GM19438 (cell line): Measurements from ENCODE around the gene CCNL2.
"Not testable (repeated sequence)": the region's sequence is repeated elsewhere in the genome, so short reads cannot be mapped to it uniquely, and the experiment has no call there.

ENCODE experiments used
- ATAC-seq: cut with Tn5 transposase; IDR thresholded peaks from one replicate; pipeline ENCODE4 v1.9.1; 2021; ENCODE audit warnings: low read depth; ENCODE audit not compliant: unreplicated experiment

The CCNL2 gene

GRCh38 chr1:1399187-1399871 is at the start of gene CCNL2:
CCNL2 (minus strand) TSS chr1:1399335; CDS start chr1:1399306, 29 bp downstream.
- peak; percentile 86 for ATAC-seq

GRCh38 chr1:1446631-1447030 is 47.5 kb upstream of the CCNL2 start:
- not testable (repeated sequence) for ATAC-seq

DNA sequence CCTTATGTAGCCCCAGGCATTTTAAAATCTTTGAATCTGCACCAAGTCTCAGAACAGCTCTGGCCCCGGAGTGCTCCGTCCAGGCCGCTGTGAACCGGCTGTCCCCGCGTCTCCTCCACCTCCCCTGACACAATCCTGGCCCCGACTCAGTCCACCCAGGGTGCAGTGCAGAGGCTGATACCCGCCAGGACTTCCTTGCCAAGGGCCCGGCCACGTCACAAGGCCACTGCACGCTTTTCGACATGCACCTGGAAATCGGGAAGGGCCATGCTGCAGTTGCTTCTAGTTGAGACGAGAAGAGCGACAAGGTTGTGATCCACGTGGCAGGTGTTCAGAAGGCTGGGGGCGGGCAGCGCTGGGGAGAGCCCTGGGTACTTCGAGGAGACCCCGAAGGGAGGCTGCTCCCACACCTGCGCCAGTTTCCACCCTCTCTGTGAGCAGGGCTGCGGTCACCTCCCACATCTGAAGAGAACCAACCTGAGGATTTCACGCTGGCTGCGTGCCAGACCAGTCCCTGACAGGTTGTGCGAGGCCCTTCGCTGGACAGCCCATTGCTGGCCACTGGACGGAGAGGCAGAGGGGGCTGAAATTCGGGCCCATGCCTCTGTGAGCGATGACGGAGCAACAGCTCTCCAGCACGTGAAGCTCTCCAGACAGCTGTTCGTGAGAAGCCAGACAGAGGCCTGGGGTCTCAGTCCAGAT is 43.1 kb upstream of the CCNL2 start:
- no peak for ATAC-seq

DNA sequence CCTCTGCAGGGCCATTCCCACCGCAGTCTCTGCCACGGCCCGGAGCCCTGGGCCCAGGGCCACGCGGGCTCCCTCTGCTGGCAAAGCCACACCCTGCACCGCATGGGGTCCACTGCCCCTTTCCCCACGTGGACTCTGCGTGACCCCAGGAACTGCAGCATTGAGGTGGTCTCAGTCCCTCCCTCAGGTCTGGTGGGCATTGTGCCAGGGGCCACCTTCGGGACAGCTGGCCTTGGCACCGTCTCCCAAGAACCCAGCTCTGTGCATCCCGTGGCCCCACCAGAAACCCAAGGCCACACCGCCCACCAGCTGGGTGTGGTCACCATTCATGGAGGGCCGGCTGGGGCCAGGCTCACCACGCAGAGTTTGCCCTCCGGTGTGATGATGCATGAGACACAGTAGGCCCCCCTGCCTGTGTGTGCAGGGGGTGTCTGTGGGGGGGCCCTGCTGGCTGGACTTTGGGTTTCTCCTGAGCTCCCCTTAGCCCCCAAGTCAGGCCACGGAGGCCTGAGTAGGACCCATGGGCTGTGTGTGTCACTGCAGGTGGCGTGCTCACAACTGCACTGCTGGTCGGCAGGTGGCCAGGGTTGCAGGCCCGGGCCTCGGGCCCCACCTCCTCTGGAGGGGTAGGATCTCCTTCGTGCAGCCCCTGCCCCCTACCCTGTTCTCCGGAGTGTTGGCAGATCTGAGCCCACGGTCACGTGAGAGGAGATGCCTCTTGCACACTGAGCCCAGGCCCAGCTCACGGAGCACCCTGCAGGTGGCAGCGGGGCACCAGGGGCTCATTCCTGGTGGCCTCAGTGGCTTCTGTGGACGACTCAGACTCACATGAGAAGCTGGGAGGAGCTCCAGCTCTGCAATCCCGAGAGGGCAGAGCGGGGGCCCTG is 42.1 kb upstream of the CCNL2 start:
- ATAC-seq: no peak

DNA sequence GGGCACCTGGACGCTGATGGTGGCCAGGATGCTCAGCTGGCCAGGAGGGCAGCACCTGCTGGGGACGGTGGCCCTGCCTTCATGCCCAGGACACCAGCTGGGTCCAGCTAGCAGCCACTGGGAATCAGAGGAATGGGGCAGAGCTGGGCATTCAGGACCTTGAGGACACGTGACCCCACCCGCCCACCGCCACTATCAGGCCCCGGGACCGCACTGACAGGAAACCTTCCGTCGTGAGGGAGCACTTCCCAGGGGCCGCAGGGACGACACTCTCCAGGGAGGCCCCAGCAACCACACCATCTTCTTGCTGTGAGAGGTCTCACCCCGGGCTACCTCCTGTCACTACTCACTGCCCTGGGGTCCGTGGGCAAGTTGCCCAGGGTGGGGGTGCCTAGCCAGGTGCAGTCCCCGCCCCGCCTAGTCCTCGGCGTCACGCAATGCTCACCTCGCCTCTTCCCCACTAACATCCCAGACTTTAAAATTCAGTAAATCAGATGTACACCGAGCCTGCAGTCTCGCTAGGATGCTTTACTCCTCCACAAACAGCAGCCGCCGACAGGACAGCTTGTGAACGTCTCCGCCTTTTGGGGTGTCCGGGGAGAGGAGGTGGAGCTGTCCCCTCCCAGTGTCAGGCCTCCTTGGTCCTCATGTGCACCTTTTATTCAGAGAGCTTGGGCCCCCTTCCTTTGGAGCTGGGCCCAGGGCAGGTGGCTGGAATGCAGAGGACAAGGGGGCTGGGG is 41.3 kb upstream of the CCNL2 start:
- no peak for ATAC-seq

DNA sequence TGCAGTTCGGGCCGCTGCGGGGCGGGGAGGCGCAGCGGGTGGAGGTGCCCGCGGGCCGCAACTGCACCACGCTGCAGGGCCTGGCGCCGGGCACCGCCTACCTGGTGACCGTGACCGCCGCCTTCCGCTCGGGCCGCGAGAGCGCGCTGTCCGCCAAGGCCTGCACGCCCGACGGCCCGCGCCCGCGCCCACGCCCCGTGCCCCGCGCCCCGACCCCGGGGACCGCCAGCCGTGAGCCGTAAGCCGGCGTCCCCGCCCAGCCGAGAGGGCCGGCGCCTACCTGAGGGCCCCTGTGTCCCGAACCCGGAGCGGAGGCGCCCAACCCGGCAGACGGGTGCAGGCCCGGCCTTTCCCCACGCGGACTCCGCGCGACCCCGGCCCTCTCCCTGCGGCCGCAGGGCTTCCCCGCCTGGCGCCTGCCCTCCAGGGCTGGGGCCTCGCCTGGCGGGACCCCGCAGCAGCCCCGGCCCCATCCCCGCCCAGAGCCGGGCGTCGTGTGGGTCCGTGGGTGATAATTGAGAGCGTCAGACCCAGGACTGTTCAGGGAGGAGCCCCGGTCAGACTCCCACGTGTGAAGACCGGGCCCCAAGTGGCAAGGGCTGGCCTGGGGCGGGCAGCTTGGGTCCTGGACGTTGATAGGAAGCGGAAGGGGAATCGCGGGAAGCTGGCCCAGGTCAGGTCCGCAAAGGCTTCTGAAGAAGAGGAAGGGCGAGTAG is 40.6 kb upstream of the CCNL2 start:
- no peak for ATAC-seq

- no peak for ATAC-seq
Measured at GRCh38 chr1:1438531-1439381, 39.6 kb upstream of the CCNL2 start.

GRCh38 chr1:1437904-1438376 is 38.8 kb upstream of the CCNL2 start:
- peak; percentile 56 for ATAC-seq

DNA sequence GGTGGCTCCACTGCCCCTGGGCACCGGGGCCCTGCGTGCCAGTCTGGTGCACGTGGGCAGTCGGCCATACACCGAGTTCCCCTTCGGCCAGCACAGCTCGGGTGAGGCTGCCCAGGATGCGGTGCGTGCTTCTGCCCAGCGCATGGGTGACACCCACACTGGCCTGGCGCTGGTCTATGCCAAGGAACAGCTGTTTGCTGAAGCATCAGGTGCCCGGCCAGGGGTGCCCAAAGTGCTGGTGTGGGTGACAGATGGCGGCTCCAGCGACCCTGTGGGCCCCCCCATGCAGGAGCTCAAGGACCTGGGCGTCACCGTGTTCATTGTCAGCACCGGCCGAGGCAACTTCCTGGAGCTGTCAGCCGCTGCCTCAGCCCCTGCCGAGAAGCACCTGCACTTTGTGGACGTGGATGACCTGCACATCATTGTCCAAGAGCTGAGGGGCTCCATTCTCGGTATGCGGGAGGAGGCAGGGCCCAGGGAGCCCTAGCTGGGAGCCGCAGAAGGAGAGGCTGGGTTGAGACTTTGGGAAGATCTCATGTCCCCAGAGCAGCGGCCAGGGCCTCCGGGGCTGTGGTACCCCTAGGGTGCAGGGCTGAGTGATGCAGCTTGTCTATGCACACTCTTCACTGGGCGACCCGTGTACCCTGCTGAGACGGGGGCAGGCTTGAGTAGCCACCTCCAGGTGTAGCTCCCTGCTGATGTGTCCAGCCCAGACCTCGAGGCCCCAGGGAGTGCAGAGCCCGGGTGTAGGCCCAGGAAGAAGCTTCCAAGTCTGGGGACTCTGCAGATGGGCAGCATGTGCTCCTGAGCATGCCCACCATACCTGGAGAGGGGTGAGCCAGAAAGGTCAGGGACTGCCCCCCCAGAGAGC is 38.1 kb upstream of the CCNL2 start:
- ATAC-seq: no peak

- ATAC-seq: no peak
Measured at GRCh38 chr1:1436630-1437032, 37.5 kb upstream of the CCNL2 start.

DNA sequence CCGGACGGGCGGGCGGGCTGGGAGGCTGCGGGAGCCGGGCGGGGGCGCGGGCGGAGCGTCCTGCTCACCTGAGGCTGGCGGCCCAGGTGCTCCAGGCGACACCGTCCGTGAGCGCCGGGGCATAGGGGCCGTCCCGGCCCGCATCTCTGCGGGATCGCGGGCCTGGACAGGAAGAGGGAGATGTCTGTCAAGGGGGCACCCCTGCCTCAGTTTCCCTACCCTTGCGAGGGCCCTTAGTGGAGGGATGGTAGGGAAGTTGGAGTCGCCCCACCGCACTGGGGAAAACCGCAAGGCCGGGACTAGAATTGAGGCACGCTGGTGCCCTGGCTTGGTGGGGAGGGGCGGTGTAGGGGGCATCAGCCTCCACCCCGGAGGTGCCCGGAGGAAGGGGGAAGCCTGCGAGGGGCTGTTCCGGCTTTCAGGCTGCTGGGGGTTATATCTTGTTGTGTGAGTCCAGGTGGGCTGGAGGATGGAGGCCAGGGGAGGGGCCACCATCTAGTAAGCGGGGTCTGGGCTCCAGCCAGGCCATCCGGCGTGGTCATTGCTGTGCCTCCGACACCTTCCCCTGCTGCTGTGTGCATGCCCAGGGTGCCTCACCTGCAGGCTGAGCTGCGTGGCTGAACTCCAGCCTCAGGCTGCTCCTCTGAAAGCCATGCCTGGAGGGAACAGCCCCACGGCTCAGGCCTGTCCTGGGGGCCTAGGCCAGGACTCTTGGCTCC is 36.9 kb upstream of the CCNL2 start:
- ATAC-seq: no peak

DNA sequence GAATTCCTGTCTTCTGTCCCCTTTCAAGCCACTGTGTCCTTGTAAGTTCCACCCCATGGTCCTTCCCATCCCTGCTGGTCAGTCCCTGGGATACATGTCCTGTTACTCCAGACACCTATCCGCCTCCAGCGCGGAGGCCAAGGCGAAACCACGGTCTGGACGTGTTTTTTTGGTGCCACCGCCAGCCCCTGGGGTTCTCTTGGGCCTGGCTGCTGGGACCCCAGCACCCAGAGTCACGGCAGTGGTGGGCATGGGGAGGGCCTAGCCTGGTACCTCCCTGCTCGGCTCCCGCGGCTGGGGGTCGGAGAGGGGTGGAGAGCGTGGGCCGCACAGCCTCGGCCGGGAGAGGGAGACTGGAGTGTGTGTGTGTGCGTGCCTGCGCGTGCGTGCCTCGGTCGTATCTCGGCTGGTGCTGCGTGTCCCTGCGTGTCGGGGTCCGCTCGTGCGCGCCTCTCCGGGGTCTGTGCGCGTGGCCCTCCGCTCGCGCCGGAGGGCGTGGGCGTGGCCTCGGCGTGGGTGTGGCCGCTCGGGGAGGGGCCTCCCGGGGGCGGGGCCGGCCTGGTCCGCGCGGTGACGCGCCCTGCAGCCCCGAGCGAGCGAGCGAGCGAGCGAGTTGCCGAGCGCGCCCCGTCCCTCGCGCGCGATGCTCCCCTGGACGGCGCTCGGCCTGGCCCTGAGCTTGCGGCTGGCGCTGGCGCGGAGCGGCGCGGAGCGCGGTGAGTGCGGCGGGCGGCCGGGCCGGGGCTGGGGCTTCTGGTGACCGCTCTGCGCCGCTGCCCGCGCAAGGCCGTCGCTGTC is 36.2 kb upstream of the CCNL2 start, which contains the start of gene VWA1:
TSS of gene VWA1 (plus strand) at position 585 of the 798 bp plus-strand sequence. CDS start at position 644, 59 bp downstream.
- ATAC-seq: no peak

DNA sequence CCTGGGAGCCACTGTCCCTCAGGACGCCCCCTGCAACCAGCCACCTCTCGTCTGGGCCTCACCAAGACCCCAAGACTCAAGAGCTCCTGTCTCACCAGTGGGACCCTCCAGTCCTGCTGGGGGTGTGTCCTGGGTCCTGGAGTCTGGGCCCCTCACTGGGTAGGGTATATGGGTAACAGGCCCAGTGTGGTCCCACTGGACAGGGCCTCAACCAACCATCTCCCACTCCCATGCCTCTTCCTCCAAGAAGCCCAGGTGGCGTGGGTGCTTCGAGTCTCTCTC is 35.6 kb upstream of the CCNL2 start:
- ATAC-seq: no peak

DNA sequence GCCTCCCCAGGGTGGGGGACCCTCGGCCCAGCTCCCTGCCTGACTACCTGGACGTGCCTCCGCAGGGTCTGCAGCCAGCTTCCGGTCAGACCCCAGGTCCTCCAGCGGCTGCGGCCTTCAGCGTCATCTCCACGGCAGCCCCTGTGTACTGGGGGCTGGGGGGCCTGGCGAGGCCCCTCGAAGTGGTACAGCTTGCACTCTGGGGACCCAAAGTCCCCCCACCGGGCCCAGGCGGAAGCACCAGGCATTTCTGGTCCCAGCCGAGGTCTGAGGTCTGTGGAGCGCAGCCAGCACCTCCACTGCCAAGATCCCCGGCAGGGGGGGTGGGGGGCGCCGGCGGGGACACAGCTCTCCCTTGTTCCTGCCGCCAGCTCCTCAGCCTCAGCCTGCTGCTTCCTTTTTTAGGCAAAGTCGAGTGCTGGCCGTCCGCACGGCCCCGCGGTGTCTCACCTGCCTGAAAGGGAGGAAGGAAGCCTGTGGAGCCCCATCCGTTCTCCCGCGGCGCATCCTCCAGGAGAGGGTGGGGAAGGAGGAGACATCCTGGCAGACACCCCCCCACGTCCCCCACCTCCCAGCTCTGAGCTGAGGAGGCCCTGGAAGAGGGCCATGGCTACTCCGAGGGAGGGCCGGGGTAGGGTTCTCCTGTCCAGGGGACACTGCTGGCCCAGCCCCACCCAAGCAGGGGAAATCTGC is 35.1 kb upstream of the CCNL2 start:
- no peak for ATAC-seq

DNA sequence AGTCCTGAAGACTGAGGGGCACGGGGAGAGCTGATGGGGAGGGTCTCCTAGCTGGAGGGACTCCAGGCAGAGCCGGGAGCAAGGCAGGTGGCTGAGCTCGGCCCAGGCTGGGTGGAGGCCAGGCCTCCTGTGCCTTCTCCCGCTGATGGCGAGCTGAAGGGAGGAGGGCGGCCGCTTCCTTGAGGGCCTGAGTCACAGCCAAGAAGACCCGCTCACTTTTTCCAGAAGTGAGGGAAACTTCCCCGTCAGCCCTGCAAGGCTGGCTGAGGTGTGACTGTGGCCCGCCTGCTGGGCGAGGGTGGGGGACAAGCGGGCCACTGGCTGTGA is 34.6 kb upstream of the CCNL2 start:
- ATAC-seq: no peak
